DLD1 (cell line): ENCODE data around the gene MYH14.

Source experiments
- in situ Hi-C: cut with HindIII; loops from 2 replicates; pipeline ENCODE4 v1.10.0; 2017; ENCODE audit warnings: low sequenced_read_pairs

The MYH14 gene

GRCh38 chr19:50192463-50193211 lies 10.8 kb upstream of the MYH14 start:
- in situ Hi-C loops: no loop called here

GRCh38 chr19:50195224-50195623 lies 8.2 kb upstream of the MYH14 start:
- in situ Hi-C loops: no loop called here

GRCh38 chr19:50196322-50196932 lies 7.0 kb upstream of the MYH14 start:
- in situ Hi-C loops: no loop called here

- in situ Hi-C loops: no loop called here
These were observed 6.1 kb upstream of the MYH14 start for GRCh38 chr19:50197348-50197747.

- in situ Hi-C loops: no loop called here
These were observed 4.8 kb upstream of the MYH14 start for GRCh38 chr19:50198431-50199258.

GRCh38 chr19:50199259-50199555 lies 4.2 kb upstream of the MYH14 start:
- in situ Hi-C loops: no loop called here

GRCh38 chr19:50202386-50202785 lies 1.0 kb upstream of the MYH14 start:
- in situ Hi-C loops: no loop called here

GRCh38 chr19:50202962-50203280 lies 501 bp upstream of the MYH14 start:
- in situ Hi-C loops: no loop called here

- in situ Hi-C loops: no loop called here
These were observed 633 bp downstream of the MYH14 start for GRCh38 chr19:50204081-50204428.

GRCh38 chr19:50204811-50205675 lies 1.6 kb downstream of the MYH14 start:
- in situ Hi-C loops: no loop called here

GRCh38 chr19:50205681-50206138 lies 2.3 kb downstream of the MYH14 start:
- in situ Hi-C loops: no loop called here

- in situ Hi-C loops: no loop called here
These were observed 2.8 kb downstream of the MYH14 start for GRCh38 chr19:50206191-50206590.

GRCh38 chr19:50207730-50208129 lies 4.3 kb downstream of the MYH14 start:
- in situ Hi-C loops: no loop called here

- in situ Hi-C loops: no loop called here
These were observed 5.7 kb downstream of the MYH14 start for GRCh38 chr19:50209131-50209530.

GRCh38 chr19:50210425-50210824 lies 7.0 kb downstream of the MYH14 start:
- in situ Hi-C loops: no loop called here

GRCh38 chr19:50213925-50214324 lies 10.5 kb downstream of the MYH14 start:
- in situ Hi-C loops: no loop called here

- in situ Hi-C loops: no loop called here
These were observed 11.5 kb downstream of the MYH14 start for GRCh38 chr19:50214699-50215543.

- in situ Hi-C loops: no loop called here
These were observed 12.4 kb downstream of the MYH14 start for GRCh38 chr19:50215820-50216219.

- in situ Hi-C loops: no loop called here
These were observed 17.7 kb downstream of the MYH14 start for GRCh38 chr19:50221087-50221486.

- in situ Hi-C loops: no loop called here
These were observed 19.4 kb downstream of the MYH14 start for GRCh38 chr19:50222691-50223438.
